GM19452 (cell line): ENCODE results near the gene PXK.

ENCODE experiments used
- ATAC-seq: cut with Tn5 transposase; IDR thresholded peaks from one replicate; pipeline ENCODE4 v1.9.1; 2021; ENCODE audit not compliant: unreplicated experiment

PXK gene

DNA sequence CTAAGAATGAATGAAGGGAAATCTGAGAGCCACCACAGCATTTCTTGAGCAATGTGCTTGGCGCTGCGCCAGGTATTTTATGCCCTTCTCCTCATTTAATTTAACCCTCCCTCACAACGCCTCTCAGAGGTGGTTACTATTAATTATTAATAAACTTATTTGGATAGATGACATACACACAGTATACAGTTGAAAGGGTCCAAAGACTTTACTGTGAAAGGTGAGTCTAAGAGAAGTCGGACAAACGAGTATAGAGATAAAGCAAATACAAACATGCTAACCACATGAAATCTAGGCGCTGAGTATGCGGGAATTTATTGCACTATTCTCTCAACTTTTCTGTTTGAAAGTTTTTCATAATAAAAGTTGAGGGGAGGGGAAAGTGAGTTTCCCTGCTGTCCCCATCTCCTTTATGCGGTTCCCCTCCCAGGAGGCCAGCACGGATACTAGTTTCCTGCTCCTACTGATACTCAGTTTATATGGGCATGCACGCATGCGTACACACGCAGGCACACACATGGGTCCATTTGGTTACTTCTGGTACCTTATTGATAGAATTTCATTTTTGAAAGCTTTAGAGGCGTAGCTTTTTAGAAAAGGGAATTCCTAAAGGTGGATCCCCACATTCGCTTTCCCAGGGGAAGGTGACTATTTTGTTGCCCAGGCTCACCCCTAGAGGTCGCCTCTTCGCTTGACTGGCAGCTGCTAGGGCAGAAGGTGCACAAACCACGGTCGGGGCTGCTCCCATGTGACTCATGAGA is 130.7 kb downstream of the PXK start:
- peak; percentile 90 for ATAC-seq

DNA sequence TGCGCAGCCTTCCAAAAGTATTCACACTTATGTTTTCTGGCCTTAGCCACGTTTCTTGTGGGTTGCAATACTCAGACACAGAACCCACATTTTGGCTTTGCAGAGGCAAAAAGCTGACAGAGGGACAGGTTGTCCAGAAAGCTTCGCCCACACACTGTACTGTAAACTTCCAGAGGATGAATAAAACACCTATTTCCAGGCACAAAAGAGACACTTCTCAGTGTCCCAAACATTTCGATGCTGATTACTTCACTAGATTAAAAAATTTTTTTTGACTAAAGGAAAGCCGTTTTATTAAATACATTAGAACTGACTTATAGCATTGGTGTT is 131.2 kb downstream of the PXK start:
- ATAC-seq, result no peak

DNA sequence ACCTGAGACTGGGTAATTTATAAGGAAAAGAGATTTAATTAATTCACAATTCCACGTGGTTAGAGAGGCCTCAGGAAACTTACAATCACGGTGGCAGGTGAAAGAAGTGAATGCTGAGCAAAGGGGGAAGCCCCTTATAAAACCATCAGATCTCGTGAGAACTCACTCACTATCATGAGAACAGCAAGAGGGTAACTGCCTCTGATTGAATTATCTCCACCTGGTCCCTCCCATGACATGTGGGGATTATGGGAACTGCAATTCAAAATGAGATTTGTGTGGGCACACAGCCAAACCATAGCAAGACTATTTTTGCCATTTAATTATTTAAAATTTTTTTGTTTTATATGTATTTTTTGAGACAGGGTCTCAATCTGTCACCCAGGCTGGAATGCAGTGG is 132.2 kb downstream of the PXK start:
- ATAC-seq, result no peak

DNA sequence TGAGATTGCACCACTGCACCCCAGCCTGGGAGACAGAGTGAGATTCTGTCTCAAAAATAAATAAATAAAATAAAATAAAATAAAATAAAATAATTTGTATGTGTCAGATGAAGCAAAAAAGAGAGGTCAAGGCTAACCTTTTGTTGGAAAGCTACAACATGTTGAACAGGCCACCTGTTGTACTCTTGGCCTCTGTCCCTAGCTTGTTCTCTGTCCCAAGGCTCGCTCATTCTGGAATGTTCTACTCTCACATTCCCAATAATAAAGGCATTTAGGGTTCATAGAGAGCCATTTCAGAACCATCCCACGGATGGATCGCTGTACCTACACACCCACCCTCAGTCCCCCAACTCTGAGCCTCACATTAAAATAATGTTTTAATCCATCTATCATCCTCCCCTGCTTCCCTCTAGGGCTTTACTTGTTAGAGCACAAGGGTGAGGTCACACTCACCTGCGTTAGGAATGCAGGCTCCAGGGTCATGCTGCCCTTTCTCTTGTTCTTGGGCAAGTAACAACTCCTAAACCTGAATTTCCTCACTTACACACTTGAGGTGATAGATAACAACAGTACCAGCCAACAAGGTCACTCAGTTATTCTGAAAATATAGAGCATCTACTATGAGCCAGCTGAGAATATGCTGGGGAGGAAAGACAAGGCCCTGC is 134.3 kb downstream of the PXK start:
- no peak for ATAC-seq

DNA sequence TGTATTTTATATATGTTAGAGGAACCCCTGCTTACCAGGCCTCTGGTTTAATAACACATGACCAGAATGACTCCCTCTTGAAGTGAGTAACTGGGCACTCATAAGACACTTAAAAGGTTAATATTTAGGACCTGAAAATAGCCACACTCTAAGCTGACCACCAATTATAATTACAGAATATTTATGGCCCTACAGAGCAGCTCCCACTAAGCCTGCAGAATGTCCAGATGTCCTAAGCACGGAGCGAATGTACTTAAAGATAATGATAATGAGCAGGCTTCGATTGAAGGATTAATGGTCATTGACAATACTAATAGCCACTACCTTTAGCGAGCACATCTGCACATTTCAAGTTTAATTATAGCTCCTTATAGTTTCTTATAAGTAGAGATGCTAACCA is 136.4 kb downstream of the PXK start:
- no peak for ATAC-seq

DNA sequence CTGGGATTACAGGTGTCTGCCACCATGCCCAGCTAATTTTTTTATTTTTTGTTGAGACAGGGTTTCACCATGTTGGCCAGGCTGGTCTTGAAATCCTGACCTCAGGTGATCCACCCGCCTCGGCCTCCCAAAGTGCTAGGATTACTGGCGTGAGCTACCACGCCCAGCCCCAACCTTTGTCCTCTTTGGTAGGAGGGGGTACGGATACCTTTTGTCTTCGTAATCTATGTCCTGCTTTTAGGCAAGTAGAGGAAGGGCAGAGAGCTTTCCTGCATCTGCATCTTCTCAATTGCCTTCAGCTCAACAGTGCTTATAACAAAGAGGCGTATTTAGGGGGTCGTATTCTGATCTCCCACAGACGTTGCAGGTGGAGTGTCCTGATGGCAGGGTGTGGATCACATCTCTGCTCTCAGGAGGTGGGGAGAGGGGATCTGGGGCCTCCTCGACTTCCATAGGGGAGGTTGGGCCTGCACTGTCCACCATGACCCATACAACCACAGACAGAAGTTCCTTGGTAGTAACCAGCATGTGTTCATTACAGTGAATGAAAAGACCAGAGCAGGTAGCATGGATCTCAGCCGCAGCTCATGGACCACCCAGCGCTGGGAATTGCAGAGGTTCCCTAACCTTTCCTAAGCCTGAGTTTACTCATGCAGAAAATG is 137.8 kb downstream of the PXK start:
- ATAC-seq, result no peak

DNA sequence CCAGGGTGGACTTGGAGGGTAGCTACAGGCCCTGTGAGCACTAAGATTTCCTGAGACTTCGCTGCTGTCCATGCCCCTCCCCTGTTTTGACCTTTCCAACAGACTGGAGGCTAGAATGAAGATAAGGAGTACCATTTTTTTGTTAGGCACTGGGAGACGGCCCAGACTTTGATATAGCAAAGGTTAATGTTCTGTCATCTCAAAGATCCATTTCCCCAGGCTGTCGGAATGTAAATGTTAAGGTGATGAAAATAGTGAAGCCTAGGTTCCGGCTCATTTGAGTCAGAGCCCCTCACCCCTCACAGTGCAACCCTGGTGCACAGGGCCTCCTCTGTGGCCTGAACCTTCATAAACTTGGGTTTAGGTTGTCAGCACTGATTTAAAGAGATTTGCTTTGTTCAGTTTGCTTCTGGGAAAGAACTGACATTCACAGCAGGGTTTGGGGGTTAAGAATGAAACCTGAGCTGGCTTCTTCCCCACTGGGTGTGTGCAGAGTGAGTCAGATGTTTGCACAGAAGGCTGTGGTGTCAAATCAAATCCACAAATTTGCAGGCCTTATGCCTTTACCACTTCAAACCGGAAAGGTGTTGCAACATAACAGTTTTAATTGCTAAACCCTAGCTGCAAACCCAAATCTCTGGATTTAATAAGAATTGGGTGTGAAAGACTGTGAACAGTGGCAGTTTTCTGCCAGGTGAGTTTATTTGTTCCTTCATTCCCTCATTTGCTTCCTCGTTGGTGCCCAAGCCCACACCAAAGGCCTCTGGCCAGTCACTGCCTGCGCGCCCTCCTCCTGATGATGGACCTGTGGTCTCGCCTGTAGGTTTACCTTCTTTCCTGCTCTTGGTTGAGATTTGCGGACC is 138.6 kb downstream of the PXK start:
- no peak for ATAC-seq

DNA sequence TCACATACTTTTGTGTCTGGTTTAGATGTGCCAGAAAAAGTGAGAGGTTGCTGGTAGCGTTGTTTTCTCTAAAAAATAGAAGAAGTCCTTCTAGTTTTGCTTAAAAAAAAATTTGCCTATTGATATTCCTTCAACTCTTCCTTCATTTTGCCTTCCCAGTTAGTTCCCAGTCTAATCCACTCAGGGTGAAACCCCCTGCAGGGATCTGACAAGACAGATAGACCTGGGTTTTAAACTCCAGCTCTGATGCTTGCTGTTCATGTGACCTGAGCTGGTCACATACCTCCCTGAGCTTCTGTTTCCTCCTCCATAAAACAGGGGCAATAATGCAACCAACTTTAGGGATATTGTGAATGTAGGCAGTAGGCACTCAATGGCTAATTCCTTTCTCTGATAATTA is 140.6 kb downstream of the PXK start:
- ATAC-seq, result no peak

DNA sequence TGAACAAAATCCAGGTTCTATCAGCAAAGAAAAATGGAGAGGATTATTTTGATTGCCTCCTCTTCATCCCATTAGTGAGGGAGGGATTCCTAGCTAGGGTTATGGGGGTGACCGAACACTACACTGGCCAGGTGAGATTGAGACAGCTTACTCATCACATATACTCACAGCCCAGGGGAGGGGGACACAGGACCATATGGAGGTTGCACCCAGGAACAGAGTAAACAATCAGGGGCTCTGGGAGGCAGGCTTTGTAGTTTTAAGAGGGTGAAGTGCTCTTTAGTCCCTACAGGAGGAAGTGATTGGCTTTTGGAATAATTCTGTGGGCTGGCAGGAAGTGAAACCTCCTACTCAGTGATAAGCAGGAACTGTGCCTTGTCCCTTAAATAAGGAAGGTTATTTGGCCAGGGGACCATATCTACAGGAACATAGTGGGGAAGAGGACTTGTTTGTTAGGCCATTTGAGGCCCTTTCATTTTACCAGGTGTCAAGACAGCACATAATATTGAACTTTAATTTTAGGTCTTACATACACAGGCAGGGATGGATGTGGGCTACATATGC is 141.7 kb downstream of the PXK start:
- ATAC-seq, result no peak

DNA sequence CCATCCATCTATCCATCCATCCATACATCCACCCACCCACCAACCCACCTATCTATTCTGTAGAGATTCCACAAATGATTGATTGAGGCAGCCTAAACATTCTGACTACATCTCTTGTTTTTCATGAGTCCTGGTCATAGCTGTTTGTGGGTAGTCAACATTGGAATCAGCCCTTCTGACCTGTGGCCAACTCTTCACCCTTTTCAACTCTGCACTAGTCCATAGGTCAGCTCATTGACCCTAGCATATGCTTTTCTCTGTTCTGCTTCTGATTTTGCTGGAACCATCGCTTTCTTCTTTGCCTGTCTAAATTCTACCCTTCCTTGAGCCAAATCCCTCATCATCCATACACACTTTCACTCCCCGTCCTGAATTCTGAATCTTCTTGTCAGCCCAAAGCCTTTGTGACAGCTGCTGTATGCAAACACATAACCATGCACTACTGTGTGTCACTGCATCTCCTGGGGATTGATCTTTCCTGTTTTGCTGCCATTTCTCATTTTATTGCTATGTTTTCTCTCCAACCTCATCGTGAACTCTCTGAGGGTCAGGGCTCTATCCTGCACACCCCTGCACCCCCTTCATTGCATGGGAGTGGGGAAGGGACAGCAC is 142.4 kb downstream of the PXK start:
- ATAC-seq, result no peak
